HepG2 (cell line): ENCODE measurements around the gene SLC22A23. TPM values are rescaled to one million over a fixed set of nuclear protein-coding genes. Genes with fewer than 3 reads are reported as not detected.

ENCODE experiments used
- EP300 ChIP-seq, 3 experiments: sonication (generic) in 1 of 3; formaldehyde crosslinking in 1 of 3; IDR thresholded peaks; 2 replicates each; pipeline versions ENCODE4 v1.5.1 to v1.6.1; 2011 to 2020; ENCODE audit warnings: low read depth in 2 of 3, low read length in 2 of 3, borderline replicate concordance in 1 of 3, improper control_type of control experiment in 1 of 3, mild to moderate bottlenecking in 1 of 3, missing genetic modification reagents in 1 of 3, moderate library complexity in 1 of 3
- ESRRA ChIP-seq: sonication (generic); formaldehyde crosslinking; IDR thresholded peaks from 2 replicates; pipeline ENCODE4 v1.5.1; 2020; ENCODE audit warnings: mild to moderate bottlenecking, low read depth, missing genetic modification reagents
- FOXA1 ChIP-seq, 2 experiments: fragments of 450-650 bp in 1 of 2; sonication (generic) in 1 of 2; formaldehyde crosslinking in 1 of 2; IDR thresholded peaks; 2 replicates each; pipeline versions ENCODE4 v1.4.0 to v1.6.1; 2016 to 2020; ENCODE audit warnings: missing genetic modification reagents in 1 of 2
- HIVEP1 ChIP-seq: sonication (generic); formaldehyde crosslinking; IDR thresholded peaks from 2 replicates; pipeline ENCODE4 v1.4.0; 2020; ENCODE audit warnings: mild to moderate bottlenecking, missing genetic modification reagents
- POLR2AphosphoS2 ChIP-seq: IDR thresholded peaks from 2 replicates; pipeline ENCODE4 v1.6.1; 2011; ENCODE audit warnings: low read depth, low read length, improper control_type of control experiment
- SNAPC2 ChIP-seq: sonication (generic); formaldehyde crosslinking; IDR thresholded peaks from 2 replicates; pipeline ENCODE4 v1.8.1; 2022; ENCODE audit warnings: mild to moderate bottlenecking, missing genetic modification reagents
- SOX13 ChIP-seq, 3 experiments: fragments of 450-650 bp in 1 of 3; sonication (generic) in 1 of 3; formaldehyde crosslinking in 1 of 3; IDR thresholded peaks in 2 of 3; conservative IDR thresholded peaks in 1 of 3; 2 replicates each; pipeline versions ENCODE4 v1.5.0 to v1.6.1; 2016 to 2020; ENCODE audit warnings: antibody characterized with exemption in 1 of 3, mild to moderate bottlenecking in 1 of 3, missing compliant biosample characterization in 1 of 3, missing genetic modification reagents in 1 of 3, moderate library complexity in 1 of 3
- SP140L ChIP-seq: sonication (generic); formaldehyde crosslinking; IDR thresholded peaks from 2 replicates; pipeline ENCODE4 v1.4.0; 2020; ENCODE audit warnings: missing genetic modification reagents, borderline replicate concordance
- TGIF2 ChIP-seq: IDR thresholded peaks from 2 replicates; pipeline ENCODE4 v1.6.1; 2016; ENCODE audit warnings: control low read depth, missing compliant biosample characterization
- ZNF510 ChIP-seq: sonication (generic); formaldehyde crosslinking; IDR thresholded peaks from 2 replicates; pipeline ENCODE4 v1.4.0; 2020; ENCODE audit warnings: low read depth, mild to moderate bottlenecking, missing genetic modification reagents
- polyA plus RNA-seq, 8 experiments: library from polyadenylated mRNA; depleted of rRNA in 3 of 8; stranded (reverse) in 7 of 8; unstranded in 1 of 8; fragments of >200 nt; fragmentation: Illumina TruSeq in 4 of 8; extraction: Trizol in 4 of 8; gene quantifications; 2 replicates each; pipeline versions ENCODE4 v1.2.1 to v1.2.3, GENCODE V29; 2011 to 2016; ENCODE audit warnings: low read depth in 4 of 8, missing spikeins in 1 of 8, mixed read lengths in 1 of 8; ENCODE audit not compliant: insufficient read depth in 1 of 8
- total RNA-seq, 5 experiments: library from RNA; depleted of rRNA; stranded (reverse); fragments of >200 nt; fragmentation: Illumina TruSeq; extraction: Trizol; gene quantifications; 2 replicates each; pipeline ENCODE4 v1.2.3, GENCODE V29; 2016; ENCODE audit warnings: low read depth in 1 of 5
- TF ChIP-seq, protein P1 (sequence below): sonication (generic); formaldehyde crosslinking; IDR thresholded peaks from 2 replicates; pipeline ENCODE4 v1.5.1; 2020; ENCODE audit warnings: mild to moderate bottlenecking, missing genetic modification reagents, borderline replicate concordance
- TF ChIP-seq, protein P2 (sequence below): sonication (generic); formaldehyde crosslinking; IDR thresholded peaks from 2 replicates; pipeline ENCODE4 v1.4.0; 2020; ENCODE audit warnings: missing genetic modification reagents
- TF ChIP-seq, protein P3 (sequence below): IDR thresholded peaks from 2 replicates; pipeline ENCODE4 v1.6.1; 2016; ENCODE audit warnings: missing genetic modification reagents, missing compliant biosample characterization
- TF ChIP-seq, protein P4 (sequence below): sonication (generic); formaldehyde crosslinking; conservative IDR thresholded peaks from 2 replicates; pipeline ENCODE4 v1.4.0; 2020; ENCODE audit warnings: mild to moderate bottlenecking, missing genetic modification reagents, moderate library complexity
- TF ChIP-seq, protein P5 (sequence below): sonication (generic); formaldehyde crosslinking; IDR thresholded peaks from 2 replicates; pipeline ENCODE4 v1.4.0; 2020; ENCODE audit warnings: missing genetic modification reagents

Gene SLC22A23
- total and polyA plus RNA-seq, 2 of the 13 experiments (the other 11 are each of a cell fraction or from before 2014, with no cell fraction given) = 11.8 to 17.5 TPM

DNA sequence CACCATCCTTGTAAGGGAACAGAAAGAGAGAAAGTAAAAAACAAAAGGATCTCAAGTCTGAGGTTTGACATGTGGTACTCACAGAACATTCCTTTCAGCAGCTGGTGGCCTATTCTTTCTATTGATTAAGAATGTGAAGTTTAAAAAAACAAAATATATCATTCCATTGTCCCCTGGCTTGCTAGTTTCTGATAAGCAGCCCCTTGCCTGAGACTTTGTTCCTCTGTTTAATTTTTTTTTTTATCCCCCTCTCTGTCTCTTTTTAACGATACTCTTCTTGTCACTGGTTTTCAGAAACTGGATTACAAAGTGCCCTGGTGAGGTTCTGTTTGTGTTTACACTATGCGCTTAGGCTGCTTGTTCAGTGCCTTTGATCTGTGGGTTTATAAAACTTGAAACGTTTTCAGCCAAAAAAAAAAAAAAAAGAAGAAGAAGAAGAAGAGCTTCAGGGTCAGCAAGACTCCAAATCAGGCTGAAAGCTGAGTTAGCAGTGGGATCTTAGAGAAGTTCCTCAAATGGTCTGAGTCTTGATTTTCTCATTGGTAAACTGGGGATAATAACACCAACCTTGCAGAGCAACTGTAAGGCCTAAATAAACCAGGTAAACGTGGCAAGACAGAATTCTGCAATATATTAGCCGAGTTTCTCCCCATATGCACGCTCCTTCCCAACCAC lies 45.1 kb upstream of the SLC22A23 start (continued):
- TF ChIP-seq, protein P1, sequence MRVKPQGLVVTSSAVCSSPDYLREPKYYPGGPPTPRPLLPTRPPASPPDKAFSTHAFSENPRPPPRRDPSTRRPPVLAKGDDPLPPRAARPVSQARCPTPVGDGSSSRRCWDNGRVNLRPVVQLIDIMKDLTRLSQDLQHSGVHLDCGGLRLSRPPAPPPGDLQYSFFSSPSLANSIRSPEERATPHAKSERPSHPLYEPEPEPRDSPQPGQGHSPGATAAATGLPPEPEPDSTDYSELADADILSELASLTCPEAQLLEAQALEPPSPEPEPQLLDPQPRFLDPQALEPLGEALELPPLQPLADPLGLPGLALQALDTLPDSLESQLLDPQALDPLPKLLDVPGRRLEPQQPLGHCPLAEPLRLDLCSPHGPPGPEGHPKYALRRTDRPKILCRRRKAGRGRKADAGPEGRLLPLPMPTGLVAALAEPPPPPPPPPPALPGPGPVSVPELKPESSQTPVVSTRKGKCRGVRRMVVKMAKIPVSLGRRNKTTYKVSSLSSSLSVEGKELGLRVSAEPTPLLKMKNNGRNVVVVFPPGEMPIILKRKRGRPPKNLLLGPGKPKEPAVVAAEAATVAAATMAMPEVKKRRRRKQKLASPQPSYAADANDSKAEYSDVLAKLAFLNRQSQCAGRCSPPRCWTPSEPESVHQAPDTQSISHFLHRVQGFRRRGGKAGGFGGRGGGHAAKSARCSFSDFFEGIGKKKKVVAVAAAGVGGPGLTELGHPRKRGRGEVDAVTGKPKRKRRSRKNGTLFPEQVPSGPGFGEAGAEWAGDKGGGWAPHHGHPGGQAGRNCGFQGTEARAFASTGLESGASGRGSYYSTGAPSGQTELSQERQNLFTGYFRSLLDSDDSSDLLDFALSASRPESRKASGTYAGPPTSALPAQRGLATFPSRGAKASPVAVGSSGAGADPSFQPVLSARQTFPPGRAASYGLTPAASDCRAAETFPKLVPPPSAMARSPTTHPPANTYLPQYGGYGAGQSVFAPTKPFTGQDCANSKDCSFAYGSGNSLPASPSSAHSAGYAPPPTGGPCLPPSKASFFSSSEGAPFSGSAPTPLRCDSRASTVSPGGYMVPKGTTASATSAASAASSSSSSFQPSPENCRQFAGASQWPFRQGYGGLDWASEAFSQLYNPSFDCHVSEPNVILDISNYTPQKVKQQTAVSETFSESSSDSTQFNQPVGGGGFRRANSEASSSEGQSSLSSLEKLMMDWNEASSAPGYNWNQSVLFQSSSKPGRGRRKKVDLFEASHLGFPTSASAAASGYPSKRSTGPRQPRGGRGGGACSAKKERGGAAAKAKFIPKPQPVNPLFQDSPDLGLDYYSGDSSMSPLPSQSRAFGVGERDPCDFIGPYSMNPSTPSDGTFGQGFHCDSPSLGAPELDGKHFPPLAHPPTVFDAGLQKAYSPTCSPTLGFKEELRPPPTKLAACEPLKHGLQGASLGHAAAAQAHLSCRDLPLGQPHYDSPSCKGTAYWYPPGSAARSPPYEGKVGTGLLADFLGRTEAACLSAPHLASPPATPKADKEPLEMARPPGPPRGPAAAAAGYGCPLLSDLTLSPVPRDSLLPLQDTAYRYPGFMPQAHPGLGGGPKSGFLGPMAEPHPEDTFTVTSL (CRISPR knock-in tag) = peak; percentile 18; the same call in 1 of the 2 replicates
- TF ChIP-seq, protein P2, sequence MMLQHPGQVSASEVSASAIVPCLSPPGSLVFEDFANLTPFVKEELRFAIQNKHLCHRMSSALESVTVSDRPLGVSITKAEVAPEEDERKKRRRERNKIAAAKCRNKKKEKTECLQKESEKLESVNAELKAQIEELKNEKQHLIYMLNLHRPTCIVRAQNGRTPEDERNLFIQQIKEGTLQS (CRISPR knock-in tag) = no peak
- TF ChIP-seq, protein P3, sequence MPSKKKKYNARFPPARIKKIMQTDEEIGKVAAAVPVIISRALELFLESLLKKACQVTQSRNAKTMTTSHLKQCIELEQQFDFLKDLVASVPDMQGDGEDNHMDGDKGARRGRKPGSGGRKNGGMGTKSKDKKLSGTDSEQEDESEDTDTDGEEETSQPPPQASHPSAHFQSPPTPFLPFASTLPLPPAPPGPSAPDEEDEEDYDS (CRISPR knock-in tag) = no peak
- no peak for TF ChIP-seq SNAPC2 (CRISPR knock-in tag)
- no peak for TF ChIP-seq HIVEP1 (CRISPR knock-in tag)
- TF ChIP-seq, protein P4, sequence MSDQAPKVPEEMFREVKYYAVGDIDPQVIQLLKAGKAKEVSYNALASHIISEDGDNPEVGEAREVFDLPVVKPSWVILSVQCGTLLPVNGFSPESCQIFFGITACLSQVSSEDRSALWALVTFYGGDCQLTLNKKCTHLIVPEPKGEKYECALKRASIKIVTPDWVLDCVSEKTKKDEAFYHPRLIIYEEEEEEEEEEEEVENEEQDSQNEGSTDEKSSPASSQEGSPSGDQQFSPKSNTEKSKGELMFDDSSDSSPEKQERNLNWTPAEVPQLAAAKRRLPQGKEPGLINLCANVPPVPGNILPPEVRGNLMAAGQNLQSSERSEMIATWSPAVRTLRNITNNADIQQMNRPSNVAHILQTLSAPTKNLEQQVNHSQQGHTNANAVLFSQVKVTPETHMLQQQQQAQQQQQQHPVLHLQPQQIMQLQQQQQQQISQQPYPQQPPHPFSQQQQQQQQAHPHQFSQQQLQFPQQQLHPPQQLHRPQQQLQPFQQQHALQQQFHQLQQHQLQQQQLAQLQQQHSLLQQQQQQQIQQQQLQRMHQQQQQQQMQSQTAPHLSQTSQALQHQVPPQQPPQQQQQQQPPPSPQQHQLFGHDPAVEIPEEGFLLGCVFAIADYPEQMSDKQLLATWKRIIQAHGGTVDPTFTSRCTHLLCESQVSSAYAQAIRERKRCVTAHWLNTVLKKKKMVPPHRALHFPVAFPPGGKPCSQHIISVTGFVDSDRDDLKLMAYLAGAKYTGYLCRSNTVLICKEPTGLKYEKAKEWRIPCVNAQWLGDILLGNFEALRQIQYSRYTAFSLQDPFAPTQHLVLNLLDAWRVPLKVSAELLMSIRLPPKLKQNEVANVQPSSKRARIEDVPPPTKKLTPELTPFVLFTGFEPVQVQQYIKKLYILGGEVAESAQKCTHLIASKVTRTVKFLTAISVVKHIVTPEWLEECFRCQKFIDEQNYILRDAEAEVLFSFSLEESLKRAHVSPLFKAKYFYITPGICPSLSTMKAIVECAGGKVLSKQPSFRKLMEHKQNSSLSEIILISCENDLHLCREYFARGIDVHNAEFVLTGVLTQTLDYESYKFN (CRISPR knock-in tag) = peak; percentile 75
- TF ChIP-seq, protein P5, sequence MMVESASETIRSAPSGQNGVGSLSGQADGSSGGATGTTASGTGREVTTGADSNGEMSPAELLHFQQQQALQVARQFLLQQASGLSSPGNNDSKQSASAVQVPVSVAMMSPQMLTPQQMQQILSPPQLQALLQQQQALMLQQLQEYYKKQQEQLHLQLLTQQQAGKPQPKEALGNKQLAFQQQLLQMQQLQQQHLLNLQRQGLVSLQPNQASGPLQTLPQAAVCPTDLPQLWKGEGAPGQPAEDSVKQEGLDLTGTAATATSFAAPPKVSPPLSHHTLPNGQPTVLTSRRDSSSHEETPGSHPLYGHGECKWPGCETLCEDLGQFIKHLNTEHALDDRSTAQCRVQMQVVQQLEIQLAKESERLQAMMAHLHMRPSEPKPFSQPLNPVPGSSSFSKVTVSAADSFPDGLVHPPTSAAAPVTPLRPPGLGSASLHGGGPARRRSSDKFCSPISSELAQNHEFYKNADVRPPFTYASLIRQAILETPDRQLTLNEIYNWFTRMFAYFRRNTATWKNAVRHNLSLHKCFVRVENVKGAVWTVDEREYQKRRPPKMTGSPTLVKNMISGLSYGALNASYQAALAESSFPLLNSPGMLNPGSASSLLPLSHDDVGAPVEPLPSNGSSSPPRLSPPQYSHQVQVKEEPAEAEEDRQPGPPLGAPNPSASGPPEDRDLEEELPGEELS (CRISPR knock-in tag) = peak; percentile 80
- TF ChIP-seq POLR2AphosphoS2 = no peak
- TF ChIP-seq SOX13 (IDR thresholded peaks at IDR 0.05) = peak; percentile 77
- TF ChIP-seq SOX13 (CRISPR knock-in tag; conservative IDR thresholded peaks at IDR 0.05 in 1 of 2, IDR thresholded peaks at IDR 0.05 in 1 of 2) = peak in 1 of 2 experiments; percentile 96; a peak in 2 of 4 replicates
- TF ChIP-seq FOXA1 (IDR thresholded peaks at IDR 0.05) = no peak
- peak; percentile 64; the same call in 1 of the 2 replicates for TF ChIP-seq FOXA1 (CRISPR knock-in tag; IDR thresholded peaks at IDR 0.05)
- TF ChIP-seq SP140L (CRISPR knock-in tag) = no peak
- no peak for TF ChIP-seq TGIF2
- TF ChIP-seq ZNF510 (CRISPR knock-in tag) = no peak
- peak in 1 of 2 experiments; percentile 83; a peak in 2 of 4 replicates for TF ChIP-seq EP300 (IDR thresholded peaks at IDR 0.05; ENCODE audit: low read depth in 2 of 2, low read length in 2 of 2)
- no peak; the same call in 1 of the 2 replicates for TF ChIP-seq EP300 (CRISPR knock-in tag; IDR thresholded peaks at IDR 0.05; ENCODE audit: borderline replicate concordance)
- TF ChIP-seq ESRRA = no peak
